ENCODE results near the gene ACO2. TPM values are rescaled to one million over a fixed set of nuclear protein-coding genes. Genes with fewer than 3 reads are reported as not detected.

ACO2 gene
- total and polyA plus RNA-seq, 2 of the 13 experiments (the other 11 are each of a cell fraction or from before 2014, with no cell fraction given), result 19.2 to 45.6 TPM

GRCh38 chr22:41551877-41552582 lies 83.1 kb downstream of the ACO2 start:
- peak overlapping the region; percentile 51 for H3K4me2 ChIP-seq (ENCODE audit: low read depth, low read length)
- intact Hi-C loops (cut with micrococcal nuclease; ENCODE audit: unreplicated experiment) (no loop called here), in situ Hi-C loops (cut with HindIII; ENCODE audit: extremely low pct_ligation_motif_present, low pct_unique_long_range_greater_than_20kb) (no loop called here)
- H3K27me3 ChIP-seq (ENCODE audit: control insufficient read depth in 1 of 2, insufficient read depth in 2 of 2, low read length in 2 of 2), result no peaks in the 10 kb centered on the region; a peak in 2 of 5 replicates
- H3K9ac ChIP-seq (ENCODE audit: insufficient read depth, low read depth, low read length), result peak overlapping the region; percentile 45; the same call in 1 of the 2 replicates
- no peaks in the 10 kb centered on the region for H3K79me2 ChIP-seq (ENCODE audit: insufficient read depth, low read length)
- ATAC-seq (no peak), FAIRE-seq (no peak), DNase-seq (ENCODE audit: low spot score) (no peak)
- H3K9me3 ChIP-seq (ENCODE audit: low read length), result no peaks in the 10 kb centered on the region
- WGBS (ENCODE audit: low lambda C conversion rate), result 33% methylated on average over 11 of the region's 11 CpGs
- H3K4me3 ChIP-seq (replicated peaks in 1 of 3; ENCODE audit: insufficient read depth in 1 of 3, low read depth in 2 of 3, low read length in 3 of 3), result peak overlapping the region; percentile 2 to 47 (median 14); a peak in 5 of 6 replicates
- peaks cover 85% of the 10 kb centered on the region for H3K4me1 ChIP-seq (ENCODE audit: insufficient read depth, low read length)
- peak overlapping the region; percentile 9 for H3K27ac ChIP-seq (ENCODE audit: extremely low read length, insufficient read depth, low read length)
- no peaks in the 10 kb centered on the region for H3K36me3 ChIP-seq (replicated peaks in 1 of 2; ENCODE audit: control insufficient read depth in 1 of 2, insufficient read depth in 2 of 2, low read length in 2 of 2)
- BruUV-seq (replicated peaks), result no TSS peak
- H4K20me1 ChIP-seq (ENCODE audit: insufficient read depth, low read length), result no peaks in the 10 kb centered on the region
- CTCF ChIA-PET (ENCODE audit: low intra/inter-chr PET ratio, low total read pairs), result no interaction called here
- POLR2A ChIA-PET, result interaction anchor here (0.6 to 4.5 kb wide), 9 partner anchors 8 to 171 kb away, joined by 3 to 35 read pairs (median 5); partner anchors contain the start of genes CSDC2 and PMM1
- peak overlapping the region; percentile 67 for H2AFZ ChIP-seq (ENCODE audit: low read length)
- TF ChIP-seq ZNF362 (CRISPR knock-in tag; IDR thresholded peaks at IDR 0.05; ENCODE audit: borderline replicate concordance) (peak; percentile 40; the same call in 1 of the 2 replicates), ETS1 (CRISPR knock-in tag; IDR thresholded peaks at IDR 0.05) (no peak), ZNF687 (CRISPR knock-in tag; IDR thresholded peaks at IDR 0.05) (peak; percentile 24; the same call in 1 of the 2 replicates), RORA (CRISPR knock-in tag; IDR thresholded peaks at IDR 0.05) (no peak), ZNF607 (CRISPR knock-in tag; IDR thresholded peaks at IDR 0.05; ENCODE audit: borderline replicate concordance) (no peak), SRSF9 (IDR thresholded peaks at IDR 0.05; ENCODE audit: borderline replicate concordance, insufficient read depth, low read depth, low read length, poor library complexity, severe bottlenecking) (no peak), ZFP82 (CRISPR knock-in tag; IDR thresholded peaks at IDR 0.05; ENCODE audit: borderline replicate concordance) (no peak), ZFX (CRISPR knock-in tag; IDR thresholded peaks at IDR 0.05; ENCODE audit: low read depth) (0 out of 2 replicates have a peak, but pooled peaks have one; percentile 18)

All from HepG2 (cell line).